Activated naive CD4-positive, alpha-beta T cell treated with anti-CD3 and anti-CD28 coated beads, Interleukin-2, amount 10 ng/mL, durations not matched to agents 7 days and 5 days (primary cell): ENCODE data around the gene STX18.

ENCODE experiments used
- CTCF ChIA-PET: fragments of 350-600 bp; sonication (Branson Sonifier 250); formaldehyde crosslinking; loops from one replicate; lab custom pipeline; 2021; ENCODE audit warnings: antibody characterized with exemption; lab: Charles Lee
- DNase-seq: peaks from one replicate; pipeline ENCODE4 v3.0.0-alpha.2; 2020
- H3K27ac Mint-ChIP-seq: one replicate; pipeline ENCODE4 v1.8.0; 2021; ENCODE audit warnings: mild to moderate bottlenecking, moderate library complexity, mixed read lengths
- H3K27me3 Mint-ChIP-seq: one replicate; pipeline ENCODE4 v1.8.0; 2021; ENCODE audit warnings: mild to moderate bottlenecking, mixed read lengths
- H3K36me3 Mint-ChIP-seq: one replicate; pipeline ENCODE4 v1.8.0; 2021; ENCODE audit warnings: mixed read lengths
- H3K4me1 Mint-ChIP-seq: one replicate; pipeline ENCODE4 v1.8.0; 2021; ENCODE audit warnings: mixed read lengths
- H3K4me3 Mint-ChIP-seq: one replicate; pipeline ENCODE4 v1.8.0; 2021; ENCODE audit warnings: mild to moderate bottlenecking, moderate library complexity, mixed read lengths
- H3K9me3 Mint-ChIP-seq: one replicate; pipeline ENCODE4 v1.8.0; 2021; ENCODE audit warnings: mixed read lengths

The STX18 gene

DNA sequence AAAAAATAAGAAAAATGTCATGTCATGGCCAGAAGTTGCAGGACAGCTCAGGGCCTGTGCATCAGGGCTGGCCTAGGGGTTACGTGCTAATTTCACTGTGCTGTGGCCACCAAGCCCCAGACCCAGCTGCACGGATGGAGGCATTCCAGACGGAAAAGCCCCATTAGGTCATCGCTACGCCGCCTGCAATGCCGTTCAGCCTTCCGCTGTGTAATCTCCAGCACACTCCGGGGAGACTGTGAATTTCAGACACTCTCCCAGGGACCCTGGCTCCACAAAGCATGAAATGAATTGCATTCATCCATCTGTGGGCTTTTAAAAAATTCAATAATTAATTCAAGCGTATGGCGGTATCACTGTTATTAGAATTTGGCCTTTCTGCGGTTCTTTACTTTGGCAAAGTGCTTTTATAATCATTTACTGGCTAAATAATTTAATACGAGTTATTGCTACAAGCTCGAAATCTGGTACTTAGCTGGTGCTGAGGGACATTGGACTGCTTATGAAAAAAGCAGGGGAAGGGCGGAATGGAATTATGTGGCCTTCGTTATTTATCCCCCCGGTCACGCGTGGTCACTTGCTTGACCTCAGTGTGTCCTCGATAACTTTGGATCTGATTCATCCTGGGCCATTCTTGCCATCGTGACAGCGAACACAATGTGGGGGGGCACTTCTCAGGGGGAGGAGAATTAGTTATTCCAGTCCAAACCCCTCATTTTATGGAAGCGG, 164.0 kb downstream of the STX18 start:
- Mint-ChIP-seq H3K4me3 (no peak overlapping the region), H3K27ac (no peak overlapping the region), H3K27me3 (peaks cover 65% of the 10 kb centered on the region), H3K9me3 (peaks cover 1% of the 10 kb centered on the region), H3K4me1 (no peaks in the 10 kb centered on the region), H3K36me3 (no peaks in the 10 kb centered on the region)
- no peak for DNase-seq
- CTCF ChIA-PET, result no interaction called here

- no peaks in the 10 kb centered on the region for H3K4me1 Mint-ChIP-seq
- CTCF ChIA-PET, result no interaction called here
- DNase-seq, result no peak
Measured at GRCh38 chr4:4377191-4377590, 164.7 kb downstream of the STX18 start.

DNA sequence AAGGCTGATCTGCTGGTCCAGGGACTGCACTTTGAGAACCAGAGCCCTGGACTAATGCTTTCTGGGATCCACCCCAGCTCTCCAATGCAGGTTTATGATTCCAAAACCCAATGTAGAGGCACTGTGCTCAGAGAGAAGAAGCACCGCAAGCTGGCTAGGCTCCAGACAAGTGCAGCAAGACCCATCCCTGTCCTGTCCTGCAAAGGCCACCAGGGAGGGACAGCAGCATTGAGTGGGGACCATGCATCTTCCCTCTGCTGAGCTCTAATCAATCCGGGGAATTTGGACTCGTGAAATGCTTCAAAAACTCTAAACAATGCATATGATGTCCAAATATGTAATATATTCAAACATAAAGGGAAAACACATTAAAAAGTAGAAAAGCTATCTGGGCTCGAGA, 165.8 kb downstream of the STX18 start:
- H3K4me3 Mint-ChIP-seq, result no peak overlapping the region
- H3K4me1 Mint-ChIP-seq, result no peaks in the 10 kb centered on the region
- DNase-seq, result no peak
- no peak overlapping the region for H3K27ac Mint-ChIP-seq
- peaks cover 47% of the 10 kb centered on the region for H3K27me3 Mint-ChIP-seq
- H3K9me3 Mint-ChIP-seq, result peaks cover 1% of the 10 kb centered on the region
- H3K36me3 Mint-ChIP-seq, result no peaks in the 10 kb centered on the region
- CTCF ChIA-PET, result no interaction called here

More at GRCh38 chr4:4377191-4377590, 164.7 kb downstream of the STX18 start:
- Mint-ChIP-seq H3K4me3 (no peak overlapping the region), H3K9me3 (peaks cover 1% of the 10 kb centered on the region), H3K36me3 (no peaks in the 10 kb centered on the region), H3K27ac (no peak overlapping the region), H3K27me3 (peaks cover 58% of the 10 kb centered on the region)

DNA sequence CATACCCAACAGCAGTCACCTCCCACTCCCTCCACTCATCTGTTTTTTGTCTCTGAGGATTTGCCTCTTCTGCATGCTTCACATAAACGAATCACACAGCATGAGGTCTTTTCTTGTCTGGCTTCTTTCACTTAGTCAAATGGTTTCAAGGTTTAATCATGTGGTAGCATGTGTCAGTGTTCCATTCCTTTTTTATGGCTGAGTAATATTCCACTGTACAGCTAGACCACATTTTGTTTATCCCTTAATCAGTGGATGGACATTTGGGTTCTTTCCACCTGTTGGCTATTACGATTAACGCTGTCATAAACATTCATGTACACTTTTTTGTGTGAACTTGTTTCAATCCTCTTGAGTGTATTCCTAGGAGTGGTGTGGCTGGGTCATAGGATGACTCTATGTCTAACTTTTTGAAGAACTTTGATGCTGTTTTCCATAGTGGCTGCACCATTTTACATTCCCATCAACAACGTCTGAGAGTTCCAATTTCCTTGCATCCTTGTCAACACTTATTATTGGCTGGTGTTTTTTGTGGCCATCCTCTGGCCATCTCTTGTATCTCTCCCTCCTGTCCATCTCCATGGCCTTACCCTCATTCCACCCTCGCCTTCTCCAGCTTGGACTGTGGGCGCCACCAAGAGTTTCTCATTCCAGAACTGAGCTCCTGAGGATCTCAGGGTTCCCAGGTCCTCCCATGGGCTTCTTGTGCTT, 167.3 kb downstream of the STX18 start:
- H3K9me3 Mint-ChIP-seq, result peaks cover 1% of the 10 kb centered on the region
- DNase-seq, result no peak
- H3K4me3 Mint-ChIP-seq, result no peak overlapping the region
- H3K4me1 Mint-ChIP-seq, result no peaks in the 10 kb centered on the region
- CTCF ChIA-PET, result no interaction called here
- H3K27ac Mint-ChIP-seq, result no peak overlapping the region
- no peaks in the 10 kb centered on the region for H3K36me3 Mint-ChIP-seq
- H3K27me3 Mint-ChIP-seq, result peaks cover 32% of the 10 kb centered on the region
